Stimulated activated naive CD8-positive, alpha-beta T cell treated with anti-CD3 and anti-CD28 coated beads, Interleukin-15, amount 100 ng/mL, for 72 hours (primary cell): ENCODE data around the gene RIOK2.

Experiments used
- ATAC-seq: fragments of 150-1000 bp; cut with Tn5 transposase; 2 replicates; pipeline ENCODE4 v1.10.0; 2021; ENCODE audit warnings: mild to moderate bottlenecking, moderate library complexity
- DNase-seq, 2 donors: peaks; one replicate each; pipeline ENCODE4 v3.0.0; 2021 to 2022
- H3K27ac Mint-ChIP-seq, 2 donors: one replicate each; pipeline ENCODE4 v1.8.0; 2022; ENCODE audit warnings: mild to moderate bottlenecking in 2 of 2, mixed read lengths in 2 of 2, moderate library complexity in 2 of 2
- H3K27me3 Mint-ChIP-seq: one replicate; pipeline ENCODE4 v1.8.0; 2022; ENCODE audit warnings: mixed read lengths
- H3K4me1 Mint-ChIP-seq: one replicate; pipeline ENCODE4 v1.8.0; 2022; ENCODE audit warnings: mild to moderate bottlenecking, mixed read lengths
- H3K4me3 Mint-ChIP-seq, 2 donors: one replicate each; pipeline ENCODE4 v1.8.0; 2022; ENCODE audit warnings: mild to moderate bottlenecking in 2 of 2, mixed read lengths in 2 of 2, moderate library complexity in 1 of 2
- H3K9me3 Mint-ChIP-seq, 2 donors: one replicate each; pipeline ENCODE4 v1.8.0; 2022; ENCODE audit warnings: mixed read lengths in 2 of 2

RIOK2 gene

DNA sequence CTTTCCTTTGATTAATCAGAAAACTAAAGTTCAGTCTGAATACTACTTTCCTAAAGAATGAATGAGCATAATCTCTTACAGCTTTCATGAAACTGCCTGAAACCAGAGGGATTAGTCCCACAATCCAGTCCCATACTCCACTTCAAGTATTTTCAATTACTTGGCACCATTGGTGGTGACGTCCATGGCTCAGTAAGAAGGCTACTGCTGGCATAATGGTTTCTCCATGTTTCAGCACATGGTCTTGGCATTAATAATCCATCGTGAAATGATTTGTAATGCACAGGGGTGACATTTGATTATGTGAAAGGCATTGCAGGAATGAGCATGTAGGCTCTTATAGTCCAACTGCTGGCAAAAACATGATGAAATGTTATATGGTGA, 64.0 kb downstream of the RIOK2 start:
- H3K27ac Mint-ChIP-seq = no peak overlapping the region
- ATAC-seq (no peak), DNase-seq (no peak)
- peaks cover 15% of the 10 kb centered on the region for H3K27me3 Mint-ChIP-seq
- no peaks in the 10 kb centered on the region for H3K4me1 Mint-ChIP-seq
- no peaks in the 10 kb centered on the region for H3K9me3 Mint-ChIP-seq
- H3K4me3 Mint-ChIP-seq = no peak overlapping the region

GRCh38 chr5:97118261-97119006, 64.6 kb downstream of the RIOK2 start:
- H3K9me3 Mint-ChIP-seq = no peaks in the 10 kb centered on the region
- DNase-seq (no peak), ATAC-seq (no peak)
- no peaks in the 10 kb centered on the region for H3K4me1 Mint-ChIP-seq
- H3K4me3 Mint-ChIP-seq = no peak overlapping the region
- peaks cover 10% of the 10 kb centered on the region for H3K27me3 Mint-ChIP-seq
- no peak overlapping the region for H3K27ac Mint-ChIP-seq

DNA sequence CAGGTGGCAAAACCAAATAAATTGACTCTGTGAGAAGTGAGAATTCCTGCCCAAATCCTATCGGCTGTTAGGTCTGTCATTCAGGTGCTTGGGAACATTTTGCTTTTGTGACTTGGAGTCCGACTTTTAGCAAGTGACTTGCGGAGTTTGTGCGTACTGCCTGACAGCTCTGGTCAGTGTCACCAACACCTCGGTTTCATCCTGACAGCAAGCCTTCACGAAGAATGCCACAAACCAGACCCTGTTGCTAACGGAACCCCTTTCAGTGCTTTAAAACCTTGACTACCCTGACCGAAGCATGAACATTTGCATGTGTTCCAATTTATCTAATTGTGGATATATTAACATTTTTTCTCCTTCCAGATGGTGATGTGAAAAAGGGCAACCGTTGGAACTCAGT, 67.1 kb downstream of the RIOK2 start:
- no peaks in the 10 kb centered on the region for H3K9me3 Mint-ChIP-seq

GRCh38 chr5:97112230-97112629, 70.8 kb downstream of the RIOK2 start:
- peaks cover 7% of the 10 kb centered on the region for H3K4me1 Mint-ChIP-seq
- ATAC-seq = no peak
- H3K27ac Mint-ChIP-seq = no peak overlapping the region
- H3K27me3 Mint-ChIP-seq = no peaks in the 10 kb centered on the region
- H3K4me3 Mint-ChIP-seq = no peak overlapping the region
- H3K9me3 Mint-ChIP-seq = no peaks in the 10 kb centered on the region
- DNase-seq = no peak

More for the DNA sequence above, 67.1 kb downstream of the RIOK2 start:
- DNase-seq = no peak
- Mint-ChIP-seq H3K4me3 (no peak overlapping the region), H3K27ac (no peak overlapping the region), H3K4me1 (peaks cover 7% of the 10 kb centered on the region), H3K27me3 (no peaks in the 10 kb centered on the region)
- ATAC-seq = no peak

GRCh38 chr5:97111616-97112015, 71.4 kb downstream of the RIOK2 start:
- Mint-ChIP-seq H3K4me1 (peaks cover 7% of the 10 kb centered on the region), H3K4me3 (peak overlapping the region in 1 of 2 donors; percentile 2), H3K9me3 (no peaks in the 10 kb centered on the region), H3K27me3 (peaks cover under 1% of the 10 kb centered on the region), H3K27ac (no peak overlapping the region)
- ATAC-seq (no peak), DNase-seq (no peak)

DNA sequence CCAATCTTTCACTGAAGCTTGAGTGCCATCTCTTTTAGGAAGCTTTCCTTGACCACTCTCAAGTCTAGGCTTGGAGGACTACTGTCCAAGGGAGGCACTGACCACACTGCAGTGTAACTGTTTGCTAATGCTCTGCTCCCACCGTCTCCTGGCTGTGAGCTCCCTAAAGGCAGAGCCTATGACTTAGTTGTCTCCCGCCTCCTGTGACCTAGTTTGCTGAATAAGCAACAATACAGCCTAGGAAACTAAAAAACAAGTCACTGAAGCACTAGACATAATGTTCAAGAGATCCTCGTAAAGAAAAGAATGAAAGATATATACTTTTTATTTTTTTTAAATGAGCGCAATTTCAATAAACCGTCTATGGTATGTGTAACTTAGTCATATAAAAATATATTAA, 72.0 kb downstream of the RIOK2 start:
- Mint-ChIP-seq H3K4me3 (no peak overlapping the region), H3K4me1 (peaks cover 7% of the 10 kb centered on the region), H3K27me3 (peaks cover 6% of the 10 kb centered on the region), H3K27ac (no peak overlapping the region), H3K9me3 (no peaks in the 10 kb centered on the region)
- no peak for DNase-seq
- ATAC-seq = no peak
